Neural cell (in vitro differentiated cells): Measurements from ENCODE around the gene WNT7B. TPM values are rescaled to one million over a fixed set of nuclear protein-coding genes. Genes with fewer than 3 reads are reported as not detected.

Experiments used
- H2AFZ ChIP-seq: fragments of 200-600, 300-800 bp; sonication (generic), shearing (Covaris generic); 2 replicates; pipeline ENCODE4 v1.6.0; 2014; ENCODE audit warnings: low read depth, mild to moderate bottlenecking, antibody characterized with exemption, low read length, moderate library complexity
- H3F3A ChIP-seq: fragments of 200-600 bp; shearing (Covaris generic); 2 replicates; pipeline ENCODE4 v1.6.1; 2016; ENCODE audit warnings: mild to moderate bottlenecking, moderate library complexity, mixed read lengths, antibody characterized with exemption, low read length; ENCODE audit not compliant: insufficient read depth, poor library complexity, severe bottlenecking
- H3K27ac ChIP-seq: fragments of 200-600, 300-800 bp; sonication (generic), shearing (Covaris generic); 2 replicates; pipeline ENCODE4 v1.5.1; 2014; ENCODE audit warnings: mild to moderate bottlenecking, low read length, moderate library complexity
- H3K27me3 ChIP-seq: fragments of 300-800, 200-600 bp; sonication (generic), shearing (Covaris generic); 2 replicates; pipeline ENCODE4 v1.6.0; 2014; ENCODE audit warnings: mild to moderate bottlenecking, low read depth, low read length, moderate library complexity; ENCODE audit not compliant: insufficient read depth
- H3K36me3 ChIP-seq: fragments of 300-800, 200-600 bp; sonication (generic), shearing (Covaris generic); 2 replicates; pipeline ENCODE4 v1.5.1; 2014; ENCODE audit warnings: mild to moderate bottlenecking, antibody characterized with exemption, low read length, moderate library complexity; ENCODE audit not compliant: insufficient read depth
- H3K4me2 ChIP-seq: fragments of 300-800, 200-600 bp; sonication (generic), shearing (Covaris generic); 2 replicates; pipeline ENCODE4 v1.6.0; 2014; ENCODE audit warnings: mild to moderate bottlenecking, low read length
- H3K4me3 ChIP-seq: fragments of 300-800, 200-600 bp; sonication (generic), shearing (Covaris generic); 2 replicates; pipeline ENCODE4 v1.5.1; 2014; ENCODE audit warnings: mild to moderate bottlenecking, low read length, moderate library complexity
- H3K79me2 ChIP-seq: fragments of 200-600 bp; shearing (Covaris generic); replicated peaks from 2 replicates; pipeline ENCODE4 v1.6.0; 2014; ENCODE audit warnings: mild to moderate bottlenecking, low read length, moderate library complexity; ENCODE audit not compliant: insufficient read depth
- H3K9ac ChIP-seq: fragments of 300-800, 200-600 bp; sonication (generic), shearing (Covaris generic); 2 replicates; pipeline ENCODE4 v1.6.1; 2016; ENCODE audit warnings: mild to moderate bottlenecking, low read length, mixed read lengths
- H3K9me2 ChIP-seq: fragments of 200-600 bp; shearing (Covaris generic); 2 replicates; pipeline ENCODE4 v1.6.1; 2016; ENCODE audit warnings: mild to moderate bottlenecking, low read length, mixed read lengths; ENCODE audit not compliant: insufficient read depth
- H3K9me3 ChIP-seq: fragments of 200-600, 300-800 bp; sonication (generic), shearing (Covaris generic); 2 replicates; pipeline ENCODE4 v1.6.1; 2016; ENCODE audit warnings: mild to moderate bottlenecking, mixed run types, low read length, moderate library complexity, mixed read lengths
- H4K20me1 ChIP-seq: fragments of 200-600 bp; shearing (Covaris generic); 2 replicates; pipeline ENCODE4 v1.6.1; 2016; ENCODE audit warnings: mild to moderate bottlenecking, mixed run types; ENCODE audit not compliant: insufficient read depth
- CTCF ChIP-seq: fragments of 450-650 bp; IDR thresholded peaks from 2 replicates; pipeline ENCODE4 v1.5.1; 2014; ENCODE audit warnings: antibody characterized with exemption, mild to moderate bottlenecking, moderate library complexity; ENCODE audit not compliant: poor library complexity, severe bottlenecking
- EP300 ChIP-seq: fragments of 450-650 bp; conservative IDR thresholded peaks from 2 replicates; pipeline ENCODE4 v1.6.1; 2014; ENCODE audit warnings: antibody characterized with exemption, mild to moderate bottlenecking, moderate library complexity; ENCODE audit not compliant: poor library complexity, severe bottlenecking
- EZH2 ChIP-seq: fragments of 200-600, 300-800 bp; shearing (Covaris generic), sonication (generic); IDR thresholded peaks from 2 replicates; pipeline ENCODE4 v1.6.1; 2014; ENCODE audit warnings: antibody characterized with exemption, low read length, borderline replicate concordance, mild to moderate bottlenecking; ENCODE audit not compliant: insufficient read depth, poor library complexity, severe bottlenecking
- MXI1 ChIP-seq: fragments of 450-650 bp; conservative IDR thresholded peaks from 2 replicates; pipeline ENCODE4 v1.6.1; 2014; ENCODE audit warnings: antibody characterized with exemption, mild to moderate bottlenecking; ENCODE audit not compliant: poor library complexity, severe bottlenecking
- POLR2AphosphoS5 ChIP-seq: IDR thresholded peaks from 2 replicates; pipeline ENCODE4 v1.6.1; 2012
- RAD21 ChIP-seq: fragments of 450-650 bp; conservative IDR thresholded peaks from 2 replicates; pipeline ENCODE4 v1.6.1; 2014; ENCODE audit warnings: antibody characterized with exemption, mild to moderate bottlenecking, moderate library complexity
- REST ChIP-seq: IDR thresholded peaks from 2 replicates; pipeline ENCODE4 v1.6.1; 2012; ENCODE audit warnings: borderline replicate concordance
- SMC3 ChIP-seq: fragments of 450-650 bp; conservative IDR thresholded peaks from 2 replicates; pipeline ENCODE4 v1.6.1; 2014; ENCODE audit warnings: antibody characterized with exemption, mild to moderate bottlenecking, moderate library complexity; ENCODE audit not compliant: poor library complexity
- TAF1 ChIP-seq: IDR thresholded peaks from 2 replicates; pipeline ENCODE4 v1.6.1; 2012; ENCODE audit warnings: low read depth
- polyA plus RNA-seq: library from polyadenylated mRNA; depleted of rRNA; stranded (reverse); fragments of >200 nt; gene quantifications from 2 replicates; pipeline ENCODE4 v1.2.3, GENCODE V29; 2014

WNT7B gene
- polyA plus RNA-seq, 1 donor from 2014 or later, result 0.16 TPM

DNA sequence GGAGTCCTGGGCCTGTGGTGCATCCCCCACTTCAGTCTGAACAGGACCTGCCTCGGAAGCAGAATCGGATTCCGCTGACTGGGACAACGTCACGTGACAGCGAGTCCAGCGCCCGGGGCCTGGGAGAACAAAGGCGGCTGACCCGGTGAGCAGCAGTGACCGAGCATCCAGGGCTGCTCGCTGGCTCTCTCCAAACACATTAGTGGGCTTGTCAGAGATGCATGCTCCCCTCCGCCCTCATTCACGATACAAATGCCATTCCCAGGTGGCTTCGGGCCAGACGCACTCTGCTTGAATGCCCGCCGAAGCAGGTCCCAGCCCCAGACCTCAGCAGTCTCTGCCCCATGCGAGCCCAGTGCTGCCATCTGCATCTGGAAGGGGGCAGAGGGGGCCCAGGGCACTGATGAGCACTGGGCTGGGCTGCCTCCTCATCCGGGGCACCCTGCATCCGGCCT lies 91.0 kb downstream of the WNT7B start:
- no peak for TF ChIP-seq MXI1
- no peak for TF ChIP-seq SMC3
- TF ChIP-seq CTCF, result no peak
- no peak for TF ChIP-seq EP300
- no peak for TF ChIP-seq EZH2
- TF ChIP-seq RAD21, result no peak
- TF ChIP-seq TAF1, result no peak
- TF ChIP-seq REST, result no peak
- TF ChIP-seq POLR2AphosphoS5, result no peak
- no peaks in the 10 kb centered on the region for H3K9me2 ChIP-seq
- H2AFZ ChIP-seq, result no peak overlapping the region
- no peaks in the 10 kb centered on the region for H3F3A ChIP-seq
- no peak overlapping the region for H3K4me2 ChIP-seq
- no peaks in the 10 kb centered on the region for H3K79me2 ChIP-seq
- H3K27me3 ChIP-seq, result no peaks in the 10 kb centered on the region
- no peaks in the 10 kb centered on the region for H4K20me1 ChIP-seq
- no peak overlapping the region for H3K9ac ChIP-seq
- H3K9me3 ChIP-seq, result no peaks in the 10 kb centered on the region
- no peak overlapping the region for H3K27ac ChIP-seq
- H3K4me3 ChIP-seq, result no peak overlapping the region
- H3K36me3 ChIP-seq, result no peaks in the 10 kb centered on the region

GRCh38 chr22:45885171-45885840 lies 91.7 kb downstream of the WNT7B start:
- H3K9me2 ChIP-seq, result no peaks in the 10 kb centered on the region
- no peaks in the 10 kb centered on the region for H3K9me3 ChIP-seq
- no peaks in the 10 kb centered on the region for H3K36me3 ChIP-seq
- no peaks in the 10 kb centered on the region for H3K79me2 ChIP-seq
- H3K27ac ChIP-seq, result no peak overlapping the region
- no peak overlapping the region for H3K4me2 ChIP-seq
- no peaks in the 10 kb centered on the region for H3F3A ChIP-seq
- H3K9ac ChIP-seq, result no peak overlapping the region
- H3K27me3 ChIP-seq, result no peaks in the 10 kb centered on the region
- H4K20me1 ChIP-seq, result no peaks in the 10 kb centered on the region
- TF ChIP-seq TAF1 (no peak), POLR2AphosphoS5 (no peak), REST (no peak), RAD21 (no peak), CTCF (no peak), SMC3 (no peak), EZH2 (no peak), MXI1 (no peak), EP300 (no peak)
- no peak overlapping the region for H3K4me3 ChIP-seq
- no peak overlapping the region for H2AFZ ChIP-seq
